Caco-2 (cell line): ENCODE data around the gene PTGR1. TPM values are rescaled to one million over a fixed set of nuclear protein-coding genes. Genes with fewer than 3 reads are reported as not detected.

Experiments
- BruUV-seq: library from RNA; stranded (reverse); fragments of 400-500 nt; replicated peaks from 2 replicates; lab custom pipeline; 2021; lab: Mats Ljungman, UMichigan
- CTCF ChIA-PET: fragments of 300-600 bp; sonication (Branson Sonifier 250); formaldehyde crosslinking; loops from one replicate; lab custom pipeline; 2022; ENCODE audit warnings: antibody characterized with exemption; lab: Charles Lee
- POLR2A ChIA-PET: fragments of 300-600 bp; sonication (Branson Sonifier 250); formaldehyde crosslinking; loops from one replicate; lab custom pipeline; 2022; ENCODE audit warnings: antibody characterized with exemption; lab: Charles Lee
- DNase-seq, 2 experiments: peaks; one replicate each; pipeline versions ENCODE4 v3.0.0 to v3.0.0-alpha.2; 2020 to 2022
- H3K27me3 ChIP-seq: replicated peaks from 2 replicates; pipeline ENCODE4 v1.6.0; 2011; ENCODE audit warnings: low read length; ENCODE audit not compliant: control insufficient read depth, insufficient read depth
- H3K36me3 ChIP-seq: 2 replicates; pipeline ENCODE4 v1.5.1; 2011; ENCODE audit warnings: low read length; ENCODE audit not compliant: control insufficient read depth, insufficient read depth
- H3K4me1 ChIP-seq: fragments of 250-450 bp; sonication (Bioruptor Pico); 2 replicates; pipeline ENCODE4 v1.5.1; 2020; ENCODE audit warnings: mild to moderate bottlenecking
- H3K4me3 ChIP-seq: 2 replicates; pipeline ENCODE4 v1.5.1; 2011; ENCODE audit warnings: low read depth, mild to moderate bottlenecking, control low read depth, low read length
- H3K9me3 ChIP-seq: fragments of 250-450 bp; sonication (Bioruptor Pico); 2 replicates; pipeline ENCODE4 v1.5.1; 2020; ENCODE audit warnings: mild to moderate bottlenecking, moderate library complexity
- H3K27ac Mint-ChIP-seq: one replicate; pipeline ENCODE4 v1.8.0; 2022; ENCODE audit warnings: mixed read lengths; ENCODE audit not compliant: unreplicated experiment
- H3K27me3 Mint-ChIP-seq: one replicate; pipeline ENCODE4 v1.8.0; 2022; ENCODE audit warnings: mixed read lengths; ENCODE audit not compliant: insufficient read depth, unreplicated experiment
- H3K36me3 Mint-ChIP-seq: one replicate; pipeline ENCODE4 v1.8.0; 2022; ENCODE audit warnings: mild to moderate bottlenecking, mixed read lengths; ENCODE audit not compliant: insufficient read depth, unreplicated experiment
- H3K4me1 Mint-ChIP-seq: one replicate; pipeline ENCODE4 v1.8.0; 2022; ENCODE audit warnings: low read depth, mixed read lengths; ENCODE audit not compliant: unreplicated experiment
- H3K4me3 Mint-ChIP-seq: one replicate; pipeline ENCODE4 v1.8.0; 2022; ENCODE audit warnings: mild to moderate bottlenecking, moderate library complexity, mixed read lengths; ENCODE audit not compliant: unreplicated experiment
- H3K9me3 Mint-ChIP-seq: one replicate; pipeline ENCODE4 v1.8.0; 2022; ENCODE audit warnings: mixed read lengths; ENCODE audit not compliant: unreplicated experiment
- CTCF ChIP-seq, 2 experiments: fragments of 200-600 bp in 1 of 2; IDR thresholded peaks; 1 replicate in 1 of 2; 2 replicates in 1 of 2; pipeline versions ENCODE4 v1.5.1 to v1.8.0; 2011 to 2022; ENCODE audit warnings: antibody characterized with exemption in 1 of 2, control low read depth in 1 of 2, inconsistent platforms in 1 of 2, low read depth in 1 of 2, low read length in 1 of 2, mild to moderate bottlenecking in 1 of 2, moderate library complexity in 1 of 2; ENCODE audit not compliant: insufficient read depth in 1 of 2, severe bottlenecking in 1 of 2, unreplicated experiment in 1 of 2
- intact Hi-C: fragments of 100-400 bp; cut with micrococcal nuclease; formaldehyde crosslinking; loops from one replicate; pipeline ENCODE4 v1.10.0; 2022; ENCODE audit not compliant: unreplicated experiment
- total RNA-seq: library from RNA; stranded (reverse); gene quantifications from 2 replicates; pipeline ENCODE4 v1.2.3, GENCODE V29; 2022

The PTGR1 gene
- total RNA-seq, 1 experiment from 2014 or later: 55.3 TPM

- TF ChIP-seq CTCF (IDR thresholded peaks at IDR 0.05; ENCODE audit: insufficient read depth in 1 of 2, low read depth in 1 of 2, low read length in 1 of 2, severe bottlenecking in 1 of 2, unreplicated experiment in 1 of 2): no peak
- no peaks in the 10 kb centered on the region for H3K4me1 ChIP-seq
- DNase-seq: no peak
- no peaks in the 10 kb centered on the region for H3K36me3 Mint-ChIP-seq
- H3K9me3 Mint-ChIP-seq: peaks cover 37% of the 10 kb centered on the region
- no peak overlapping the region for H3K27ac Mint-ChIP-seq
- no peaks in the 10 kb centered on the region for H3K27me3 Mint-ChIP-seq
- H3K9me3 ChIP-seq: no peaks in the 10 kb centered on the region
- H3K36me3 ChIP-seq: no peaks in the 10 kb centered on the region
- no peaks in the 10 kb centered on the region for H3K27me3 ChIP-seq
- no peaks in the 10 kb centered on the region for H3K4me1 Mint-ChIP-seq
- no peak overlapping the region for H3K4me3 Mint-ChIP-seq
- no peak overlapping the region for H3K4me3 ChIP-seq
- CTCF ChIA-PET: no interaction called here
- POLR2A ChIA-PET: no interaction called here
- no TSS peak for BruUV-seq
- intact Hi-C loops: no loop called here
Observed at GRCh38 chr9:111514967-111515366, 84.5 kb downstream of the PTGR1 start.

Other genes with a start within 250 kb of the PTGR1 start
- 66.8 and 77.0 TPM in 2 replicates for gene ECPAS, start 115.3 kb downstream of the PTGR1 start, total RNA-seq
- not detected in 2 replicates for gene ZNF483, start 74.5 kb downstream of the PTGR1 start, total RNA-seq
- gene DNAJC25, start 31.7 kb upstream of the PTGR1 start, total RNA-seq: 10.2 and 10.4 TPM in 2 replicates
- gene GNG10, start 62.0 kb upstream of the PTGR1 start, total RNA-seq: 52.2 and 54.0 TPM in 2 replicates
- gene SHOC1, start 195.3 kb upstream of the PTGR1 start, total RNA-seq: not detected in 2 replicates